Measurements from ENCODE around the gene CFH.
"Not testable (repeated sequence)": the region's sequence is repeated elsewhere in the genome, so short reads cannot be mapped to it uniquely, and the experiment has no call there.

CFH gene

DNA sequence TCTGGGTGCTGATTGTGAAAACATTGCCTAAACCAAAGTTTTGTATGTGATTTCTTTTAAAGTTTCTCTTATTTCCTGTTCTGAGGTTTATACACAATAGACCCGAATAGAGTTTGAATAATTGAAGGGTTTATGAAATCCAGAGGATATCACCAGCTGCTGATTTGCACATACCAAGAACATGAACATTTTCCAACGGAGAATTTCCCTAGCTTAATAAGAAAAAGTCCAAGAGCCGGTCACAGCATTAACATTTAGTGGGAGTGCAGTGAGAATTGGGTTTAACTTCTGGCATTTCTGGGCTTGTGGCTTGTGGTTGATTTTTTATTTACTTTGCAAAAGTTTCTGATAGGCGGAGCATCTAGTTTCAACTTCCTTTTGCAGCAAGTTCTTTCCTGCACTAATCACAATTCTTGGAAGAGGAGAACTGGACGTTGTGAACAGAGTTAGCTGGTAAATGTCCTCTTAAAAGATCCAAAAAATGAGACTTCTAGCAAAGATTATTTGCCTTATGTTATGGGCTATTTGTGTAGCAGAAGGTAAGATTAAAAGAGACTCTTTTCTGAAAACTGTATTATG lies at the start of gene CFH:
Gene CFH (plus strand): TSS at position 407 of the 579 bp plus-strand sequence. CDS start 75 bp downstream, at position 482.
- no peak for DNase-seq

DNA sequence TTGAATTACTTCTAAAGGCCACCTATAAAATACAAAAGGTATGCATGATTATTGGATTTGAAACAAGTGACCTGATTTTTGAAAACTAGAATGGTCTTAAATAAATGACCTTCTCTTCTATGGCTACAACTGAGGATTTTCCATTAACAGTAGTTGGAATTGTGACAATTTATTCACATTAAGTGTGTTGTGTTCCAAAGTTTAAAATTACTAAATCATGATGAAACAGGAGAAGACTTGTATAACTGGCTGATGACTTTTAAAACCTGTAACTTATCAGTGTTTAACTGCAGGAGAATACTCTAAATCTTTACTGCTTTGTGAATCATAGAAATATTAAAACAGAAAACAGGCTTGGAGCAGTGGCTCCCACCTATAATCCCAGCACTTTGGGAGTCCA lies 48.2 kb upstream of the CFH start:
- DNase-seq, result no peak

DNA sequence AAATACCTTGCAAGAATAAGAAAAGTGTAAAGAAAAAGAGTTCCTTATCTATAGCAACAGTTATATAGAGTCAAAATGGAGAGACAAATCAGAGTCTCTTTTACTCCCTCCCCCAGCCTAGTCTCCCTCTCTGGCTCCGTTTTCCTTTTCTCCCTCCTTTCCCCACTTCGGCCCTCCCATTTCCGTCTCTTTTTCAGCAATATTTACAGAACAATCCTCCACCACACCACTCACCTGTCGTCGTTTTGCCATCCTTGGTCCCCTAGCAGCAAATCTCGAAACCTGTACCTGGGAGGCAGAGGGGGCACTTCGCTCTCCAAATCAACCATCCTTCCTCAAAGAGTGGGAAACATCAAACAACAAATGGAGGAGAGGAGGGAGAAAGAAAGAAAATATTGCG lies 43.9 kb upstream of the CFH start:
- DNase-seq, result no peak

DNA sequence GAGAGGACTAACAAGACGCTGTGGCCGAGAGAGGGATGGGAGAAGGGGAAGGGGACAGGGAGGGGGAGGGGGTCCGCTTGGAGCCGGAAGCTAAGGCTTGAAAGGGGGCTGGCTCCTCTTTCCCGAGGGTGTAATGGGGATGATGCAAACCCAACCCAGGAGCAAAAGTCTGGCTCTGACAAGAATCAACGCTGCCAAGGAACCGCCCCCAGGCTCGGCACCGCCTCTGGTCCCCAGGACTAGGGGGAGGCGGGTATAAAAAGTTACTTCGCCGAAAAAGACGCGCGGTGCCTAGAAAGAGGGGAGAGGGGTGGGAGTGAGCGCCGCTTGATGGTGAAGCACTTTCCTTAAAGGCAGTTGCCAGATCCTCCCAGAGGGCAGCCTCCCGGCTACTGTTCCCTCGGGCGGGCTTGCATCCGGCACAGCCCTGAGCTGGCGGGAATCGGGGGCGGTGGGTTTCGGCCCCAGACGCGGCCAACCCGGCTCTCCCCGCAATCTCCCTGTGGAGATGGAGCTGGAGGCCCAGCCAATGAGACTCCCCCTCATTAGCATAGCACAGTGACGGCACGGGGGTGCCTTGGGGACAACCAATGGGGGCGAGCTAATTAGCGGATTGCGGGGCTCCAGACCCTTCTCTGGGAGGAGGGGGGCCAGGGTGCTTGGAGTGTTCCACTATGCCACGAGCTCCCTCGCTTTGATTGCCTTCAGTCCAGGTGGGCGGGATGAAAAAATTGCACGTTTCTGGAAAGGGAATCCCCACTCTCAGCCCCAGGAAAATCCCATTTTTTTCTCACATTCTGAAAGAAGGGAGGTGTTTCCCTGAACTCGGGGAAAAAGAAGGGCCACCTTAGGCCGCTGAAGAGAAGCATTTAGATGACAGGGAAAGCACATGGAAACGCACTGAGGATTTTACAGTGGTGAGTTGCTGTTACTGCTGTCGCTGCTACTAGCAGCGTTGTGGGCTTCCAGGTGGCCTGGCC lies 43.2 kb upstream of the CFH start, which contains the start of gene KCNT2:
Gene KCNT2 (minus strand): TSS at position 51 of the 980 bp plus-strand sequence. CDS start 131 bp downstream, outside the sequence.
- no peak for DNase-seq

DNA sequence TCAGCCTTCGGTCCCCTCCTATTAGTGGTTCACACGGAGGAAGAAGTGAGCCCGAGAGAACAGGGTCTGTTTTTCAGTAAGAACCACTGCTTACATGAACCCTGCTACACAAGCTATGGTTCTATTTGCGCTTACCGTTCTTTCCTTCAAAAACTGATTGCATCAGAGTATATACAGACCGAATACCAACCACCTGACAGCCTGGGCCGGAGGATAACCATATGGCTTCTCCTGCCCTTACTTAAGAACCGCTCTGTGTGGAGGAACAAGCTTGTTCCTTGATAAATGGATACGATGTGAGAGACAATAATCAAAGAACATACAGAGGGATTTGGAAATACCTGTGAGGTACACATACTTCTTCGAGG lies 42.5 kb upstream of the CFH start:
- DNase-seq, result no peak

DNA sequence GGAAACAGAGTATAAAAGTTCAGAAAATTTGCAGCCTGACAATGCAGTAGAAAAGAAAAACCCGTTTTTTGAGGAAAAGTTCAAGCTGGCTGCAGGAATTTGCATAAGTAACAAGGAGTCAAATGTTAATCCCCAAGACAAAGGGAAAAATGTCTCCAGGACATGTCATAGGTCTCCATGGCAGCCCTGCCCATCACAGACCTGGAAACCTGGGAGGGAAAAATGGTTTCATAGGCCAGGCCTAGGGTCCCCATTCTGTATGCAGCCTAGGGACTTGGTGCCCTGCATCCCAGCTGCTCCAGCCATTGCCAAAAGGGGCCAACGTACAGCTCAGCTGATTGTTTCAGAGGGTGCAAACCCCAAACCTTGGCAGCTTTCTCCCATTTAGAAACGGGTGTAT lies 40.0 kb upstream of the CFH start:
- DNase-seq, result no peak

DNA sequence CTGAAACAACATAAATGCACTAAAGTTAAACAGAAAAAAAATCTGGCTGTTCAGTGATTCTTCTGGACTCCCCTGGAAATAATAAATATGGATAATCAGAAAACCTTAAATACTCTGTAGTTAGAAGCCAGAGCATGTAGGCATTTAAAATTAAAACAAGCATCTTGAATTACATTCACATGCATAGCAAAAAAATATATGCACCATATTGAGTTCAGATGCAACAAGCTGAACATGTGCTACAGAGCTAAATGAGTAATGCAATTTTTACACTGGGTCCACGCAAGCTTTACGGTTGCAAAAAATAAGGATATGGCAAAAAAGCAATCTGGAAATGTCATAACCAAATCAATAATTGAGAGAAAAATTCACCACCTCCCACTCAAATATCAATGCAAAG lies 32.1 kb upstream of the CFH start:
- no peak for DNase-seq

DNA sequence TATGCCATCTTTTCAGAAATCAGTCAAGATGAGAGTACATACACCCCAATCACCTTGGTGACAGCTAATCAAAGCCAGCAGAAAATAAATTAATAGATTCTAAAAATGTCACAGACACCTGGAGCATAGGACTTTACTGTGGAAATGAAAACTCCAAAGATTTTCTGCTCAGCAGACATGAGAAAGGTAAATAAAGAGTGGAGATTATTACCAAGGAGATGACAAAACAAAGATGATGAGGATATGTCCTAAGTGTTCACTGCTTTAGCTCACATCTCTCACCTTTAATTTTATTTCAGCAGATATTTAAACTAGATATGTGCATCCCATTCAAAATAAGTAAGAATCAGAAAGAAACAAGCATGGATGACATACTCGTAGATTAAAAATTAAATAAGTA lies 28.8 kb upstream of the CFH start:
- no peak for DNase-seq

DNA sequence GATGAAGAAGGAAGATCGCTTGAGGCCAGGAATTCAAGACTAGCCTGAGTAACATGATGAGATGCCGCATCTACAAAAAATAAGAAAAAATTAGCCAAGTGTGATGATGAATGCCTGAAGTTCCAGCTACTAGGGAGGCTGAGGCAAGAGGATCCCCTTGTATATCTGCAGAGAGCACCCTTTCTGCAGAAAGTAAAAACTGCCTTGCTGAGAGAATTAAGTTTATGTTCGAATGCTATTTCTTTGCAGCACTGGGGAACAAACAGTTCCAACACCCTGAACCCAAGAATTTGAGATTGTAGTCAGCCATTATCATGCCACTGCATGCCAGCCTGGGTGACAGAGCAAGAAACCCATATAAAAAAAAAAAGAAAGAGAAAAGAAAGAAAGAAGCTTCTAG lies 23.0 kb upstream of the CFH start:
- DNase-seq, result no peak

DNA sequence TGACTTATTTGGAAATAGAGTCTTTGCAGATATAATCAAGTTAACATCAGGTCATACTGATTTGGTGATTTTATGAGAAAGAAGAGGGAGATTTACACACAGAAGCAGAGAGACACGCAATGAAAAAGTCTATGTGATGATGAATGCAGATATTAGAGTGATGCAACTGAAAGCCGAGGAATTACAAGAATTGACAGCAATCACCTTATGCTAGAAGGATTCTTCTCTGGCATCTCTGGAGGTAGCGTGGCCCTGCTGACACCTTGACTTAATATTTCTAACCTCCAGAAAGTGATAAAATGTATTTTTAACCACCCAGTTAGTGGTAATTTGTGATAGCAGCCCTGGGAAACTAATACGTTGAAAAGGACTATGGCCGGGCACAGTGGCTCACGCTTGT lies 14.2 kb upstream of the CFH start:
- no peak for DNase-seq

DNA sequence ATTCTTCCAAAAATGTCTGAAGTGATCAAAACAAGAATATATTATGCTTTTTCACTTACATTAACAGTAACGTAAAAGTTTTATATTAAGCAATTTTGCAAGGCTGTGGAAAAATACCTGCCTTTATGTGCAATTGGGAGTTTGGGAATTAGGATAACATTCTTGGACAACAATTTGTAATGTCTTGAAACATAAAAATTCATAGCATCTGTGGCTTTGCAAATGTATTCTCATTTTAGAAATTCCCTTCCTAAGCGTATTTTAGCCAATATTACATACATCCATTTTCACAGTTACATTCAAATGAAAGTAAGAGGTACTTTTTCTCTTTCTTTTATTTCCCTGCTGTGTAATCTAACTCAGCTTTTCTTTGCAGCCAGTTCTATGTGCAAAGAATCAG lies 13.4 kb upstream of the CFH start:
- no peak for DNase-seq

DNA sequence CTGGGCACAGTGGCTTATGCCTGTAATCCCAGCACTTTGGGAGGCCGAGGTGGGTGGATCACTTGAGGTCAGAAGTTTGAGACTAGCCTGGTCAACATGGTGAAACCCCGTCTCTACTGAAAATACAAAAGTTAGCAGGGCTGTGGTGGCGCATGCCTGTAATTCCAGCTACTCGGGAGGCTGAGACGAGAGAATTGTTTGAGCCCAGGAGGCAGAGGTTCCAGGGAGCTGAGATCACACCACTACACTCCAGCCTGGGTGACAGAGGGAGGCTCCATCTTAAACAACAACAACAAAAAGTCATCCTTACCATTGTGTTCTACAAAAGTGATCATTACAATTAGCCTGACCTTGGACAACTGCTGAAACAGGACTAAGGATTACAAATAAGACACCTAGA lies 12.6 kb upstream of the CFH start:
- DNase-seq, result not testable (repeated sequence)

DNA sequence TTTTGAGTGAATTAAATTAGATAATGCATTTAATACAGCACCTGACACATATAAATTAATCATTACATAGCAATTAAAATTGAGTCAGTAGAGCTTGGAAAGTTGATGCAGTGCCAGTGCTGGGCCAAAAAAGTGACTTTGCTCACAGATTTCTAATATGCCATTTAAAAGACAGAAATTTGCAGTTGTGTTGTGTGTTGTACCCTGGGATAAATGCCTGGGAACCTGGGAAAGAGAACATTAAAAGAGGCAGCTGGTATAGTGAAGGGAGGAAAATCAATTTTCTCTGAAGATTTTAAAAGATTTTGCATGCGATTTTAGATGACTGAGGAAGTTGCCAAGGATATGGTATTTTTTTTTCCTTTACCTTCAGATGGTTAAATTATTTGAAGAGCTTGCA lies 10.9 kb upstream of the CFH start:
- no peak for DNase-seq

DNA sequence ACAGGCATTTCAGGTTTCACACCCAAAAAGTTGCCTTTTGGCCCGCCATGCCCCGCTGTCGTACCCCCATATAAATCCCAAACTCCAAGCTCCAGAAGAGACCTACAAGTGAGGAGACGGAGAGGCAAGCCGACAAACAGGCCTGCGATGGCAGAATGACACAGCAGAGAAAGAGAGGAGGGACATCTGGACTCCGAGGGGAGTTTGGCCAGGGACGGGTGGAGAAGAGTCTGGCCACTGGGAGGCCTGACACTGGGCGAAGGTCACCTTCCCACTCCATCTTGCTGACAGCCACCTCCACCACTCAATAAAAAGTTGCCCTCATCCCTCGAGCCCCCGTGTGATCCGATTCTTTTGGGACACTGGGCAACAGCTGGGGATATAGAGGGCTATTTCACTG lies 1.9 kb upstream of the CFH start:
- DNase-seq, result no peak

DNA sequence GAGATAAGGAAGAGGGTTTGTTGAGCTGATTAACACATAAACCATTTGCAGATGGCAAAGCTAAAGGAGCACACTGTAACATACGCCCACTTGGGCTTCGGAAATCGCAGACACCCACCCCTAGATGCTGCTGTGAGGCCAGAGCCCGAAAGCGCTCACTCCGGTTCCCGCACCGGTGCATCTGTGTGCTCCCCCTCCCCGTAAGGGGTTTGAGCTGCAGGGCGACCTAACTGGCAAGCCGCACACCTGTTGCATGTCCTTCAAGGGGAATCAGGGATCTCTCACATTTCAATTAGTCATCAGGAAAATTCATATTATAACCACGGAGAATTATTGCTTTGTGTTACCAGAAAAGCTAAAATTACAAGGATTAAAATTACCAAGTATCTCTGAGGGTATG lies 1.4 kb upstream of the CFH start:
- DNase-seq, result no peak

DNA sequence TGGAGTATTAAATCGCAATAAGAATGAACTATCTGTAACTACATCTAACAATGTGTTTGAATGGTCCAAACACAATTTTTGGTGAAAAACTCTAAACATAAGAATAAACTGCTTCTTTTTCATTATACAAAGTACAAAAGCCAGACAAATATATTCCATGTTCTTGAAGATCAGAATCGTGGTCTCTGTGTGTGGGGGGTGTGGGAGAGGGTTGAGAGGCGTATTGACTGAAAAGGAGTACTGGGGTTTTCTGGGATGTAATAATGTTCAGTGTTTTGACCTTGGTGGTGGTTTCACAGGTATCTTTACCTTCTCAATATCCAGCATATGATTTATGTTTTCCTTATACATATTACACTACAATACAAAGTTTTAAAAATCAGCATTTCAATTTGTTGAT lies 764 bp upstream of the CFH start:
- DNase-seq, result no peak

DNA sequence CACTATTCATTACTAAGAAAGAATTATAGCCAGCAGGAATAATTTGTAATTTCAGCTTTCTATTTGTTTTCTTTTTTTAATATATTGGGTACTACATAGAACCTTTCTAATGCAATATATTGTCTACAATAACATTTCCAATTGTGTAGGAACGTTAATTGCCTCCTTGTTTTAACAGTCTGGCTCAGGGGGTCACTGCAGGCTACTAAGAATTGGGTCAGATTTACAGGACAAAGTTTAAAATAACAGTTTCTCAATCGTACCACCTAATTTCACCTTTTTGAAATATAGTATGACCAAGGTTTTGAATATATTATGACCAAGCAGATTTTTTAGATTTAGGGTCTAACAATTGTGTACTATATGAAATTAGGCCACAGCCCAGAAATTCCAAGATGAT lies 2.4 kb downstream of the CFH start:
- DNase-seq, result no peak

DNA sequence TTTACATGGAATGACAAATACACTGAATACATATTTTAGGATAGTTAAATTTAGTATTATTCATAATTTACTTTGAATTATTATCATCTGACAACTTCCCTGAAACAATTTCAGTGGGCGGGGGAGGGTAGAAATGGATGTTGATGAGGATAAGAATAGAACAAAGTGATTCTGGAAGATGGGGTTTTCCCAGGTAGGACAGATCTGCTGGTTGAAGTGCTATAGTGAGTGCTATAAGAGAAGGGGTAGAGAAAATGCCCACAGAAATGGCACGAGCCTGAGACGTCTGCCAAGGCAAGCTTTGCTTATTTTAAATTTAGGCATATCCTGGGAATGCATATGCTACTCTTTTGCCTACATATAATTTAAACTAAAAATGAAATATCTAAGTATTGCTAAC lies 3.2 kb downstream of the CFH start:
- no peak for DNase-seq

DNA sequence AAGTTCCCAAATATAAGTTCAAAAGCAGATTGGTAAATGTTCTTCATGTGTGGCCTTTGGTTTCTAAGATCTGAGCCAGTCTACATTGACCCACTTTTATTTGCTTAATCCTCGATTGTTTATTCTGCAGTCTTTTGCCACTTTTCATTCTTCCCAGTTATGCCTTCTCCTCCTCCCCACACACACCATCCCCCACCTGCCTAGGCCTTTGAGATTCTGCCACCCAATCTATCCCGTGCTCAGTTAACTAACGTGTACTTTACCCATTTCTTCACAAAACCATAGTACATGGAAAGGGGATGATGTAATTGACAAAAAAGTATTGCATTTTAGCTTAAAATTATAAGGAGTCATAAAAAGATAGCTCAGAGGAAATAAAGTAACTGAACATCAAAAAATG lies 3.7 kb downstream of the CFH start:
- DNase-seq, result no peak

DNA sequence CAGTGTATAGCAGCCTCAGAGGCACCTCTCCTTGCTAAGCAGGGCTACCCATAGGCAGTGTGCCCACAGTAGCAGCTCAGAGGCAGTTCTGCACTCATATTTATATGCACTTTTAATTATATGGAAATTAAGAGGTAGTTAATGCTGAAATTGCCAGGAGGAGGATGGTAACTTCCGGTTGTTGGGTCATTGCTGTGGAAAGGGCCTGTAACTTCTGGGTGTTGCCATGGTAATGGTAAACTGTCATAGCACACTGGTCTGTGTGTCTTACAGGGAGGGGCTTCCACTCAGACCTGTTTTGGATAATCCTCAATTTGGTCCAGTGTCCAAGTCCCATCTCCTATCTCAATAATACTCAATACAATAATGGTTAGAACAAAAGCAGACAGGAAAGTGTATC lies 7.6 kb downstream of the CFH start:
- no peak for DNase-seq

DNA sequence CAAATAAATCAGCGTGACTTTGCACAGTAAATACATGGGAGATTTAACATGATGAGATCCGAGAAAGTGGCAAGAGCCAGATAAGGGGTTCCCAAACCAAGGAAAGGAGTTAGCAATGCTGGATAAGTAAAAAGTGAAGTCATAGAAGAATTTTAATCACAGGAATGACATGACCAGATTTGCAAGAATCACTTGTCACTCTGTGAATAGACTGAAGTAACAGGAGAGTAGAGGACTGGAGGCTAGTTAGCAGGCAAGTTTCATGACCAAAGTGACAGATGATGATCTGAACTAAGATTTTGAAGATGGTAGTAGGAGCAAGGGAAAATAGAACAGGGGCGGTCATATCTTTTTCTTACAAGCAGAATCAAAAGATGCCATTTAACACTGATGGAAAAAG lies 8.4 kb downstream of the CFH start:
- DNase-seq, result no peak

DNA sequence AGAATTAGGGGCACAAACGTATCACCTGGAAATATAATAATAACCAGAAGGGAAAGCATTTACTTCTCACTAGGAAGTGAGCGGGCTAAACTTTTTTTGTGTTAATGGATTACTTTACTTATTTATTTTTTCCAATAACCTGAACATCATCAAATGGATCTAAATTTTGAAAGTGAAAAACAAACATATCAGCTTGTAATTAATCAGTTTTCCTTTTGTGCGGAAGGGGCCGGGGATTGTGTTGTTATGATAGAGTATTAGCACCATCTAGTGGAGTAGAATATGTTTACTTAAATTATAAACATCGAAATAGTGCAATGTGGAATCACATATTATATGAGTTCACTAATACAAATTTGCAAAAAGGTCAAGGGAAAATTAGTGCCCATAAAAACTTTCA lies 9.0 kb downstream of the CFH start:
- no peak for DNase-seq

DNA sequence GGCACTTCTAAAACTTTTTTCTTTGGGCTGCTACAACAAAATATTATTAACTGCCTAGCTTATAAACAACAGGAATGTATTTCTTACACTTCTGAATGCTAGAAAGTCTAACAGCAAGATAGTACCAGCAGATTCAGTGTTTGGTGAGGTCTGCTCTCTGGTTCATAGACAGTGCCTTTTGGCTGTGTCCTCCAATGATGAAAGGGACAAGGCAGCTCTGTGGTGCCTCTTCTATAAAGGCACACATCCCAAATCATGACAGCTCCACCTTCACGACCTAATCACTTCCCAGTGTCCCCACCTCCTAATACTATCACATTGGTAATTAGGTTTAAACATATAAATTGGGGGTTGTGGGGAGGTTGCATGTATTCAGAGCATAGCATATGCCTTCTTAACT lies 9.5 kb downstream of the CFH start:
- DNase-seq, result no peak

DNA sequence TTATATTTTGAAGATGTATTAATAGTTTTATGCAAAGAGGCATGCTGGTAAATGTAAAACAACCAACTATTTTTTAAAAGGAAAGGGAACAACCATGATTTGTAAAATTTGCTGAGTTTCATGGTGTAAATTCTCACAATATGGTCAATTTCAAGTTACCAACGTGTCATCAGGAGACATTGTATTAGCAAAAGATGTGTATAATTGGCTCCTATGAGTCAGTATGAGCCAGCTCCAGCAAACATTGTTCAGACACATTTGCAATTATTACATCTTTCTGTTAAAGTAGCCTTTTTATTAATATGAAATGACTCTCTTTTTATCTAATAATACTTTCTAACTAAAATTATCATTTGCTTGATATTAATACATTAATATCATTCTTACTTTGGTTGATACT lies 15.3 kb downstream of the CFH start:
- no peak for DNase-seq

DNA sequence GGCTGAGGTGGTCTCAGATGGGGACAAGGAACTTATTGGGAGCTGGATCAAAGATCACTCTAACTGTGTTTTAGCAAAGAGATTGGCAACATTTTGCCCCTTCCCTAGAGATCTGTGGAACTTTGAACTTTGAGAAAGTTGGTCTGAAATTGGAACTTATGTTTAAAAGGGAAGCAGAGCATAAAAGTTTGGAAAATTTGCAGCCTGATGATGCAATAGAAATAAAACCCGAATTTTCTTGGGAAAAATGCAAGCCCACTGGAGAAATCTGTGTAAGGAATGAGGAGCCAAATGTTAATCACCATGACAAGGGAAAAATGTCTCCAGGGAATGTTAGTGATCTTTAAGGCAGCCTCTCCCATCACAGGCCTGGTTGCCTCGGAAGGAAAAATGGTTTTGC lies 17.2 kb downstream of the CFH start:
- DNase-seq, result no peak

Measured in 8988T (cell line).